Spleen (tissue), 11 donors: ENCODE results near the gene TPK1. TPM values are rescaled to one million over a fixed set of nuclear protein-coding genes. Genes with fewer than 3 reads are reported as not detected.
"Not testable (repeated sequence)": the region's sequence is repeated elsewhere in the genome, so short reads cannot be mapped to it uniquely, and the experiment has no call there.

Experiments
- DNase-seq: peaks from one replicate; pipeline ENCODE4 v3.0.0-alpha.2; 2020
- H3K27ac ChIP-seq, 8 donors: fragments of 200-600 bp; sonication (generic) in 7 of 8; 1 replicate in 4 of 8; 2 replicates in 4 of 8; pipeline versions ENCODE4 v1.5.0 to v1.8.0; 2016 to 2021; ENCODE audit warnings: inconsistent platforms in 4 of 8, mild to moderate bottlenecking in 4 of 8, moderate library complexity in 1 of 8
- H3K27me3 ChIP-seq, 7 donors: fragments of 200-600 bp; sonication (generic) in 6 of 7; replicated peaks in 1 of 7; 1 replicate in 4 of 7; 2 replicates in 3 of 7; pipeline versions ENCODE4 v1.5.0 to v1.8.0; 2016 to 2021; ENCODE audit warnings: inconsistent platforms in 3 of 7, mild to moderate bottlenecking in 1 of 7
- H3K36me3 ChIP-seq, 6 donors: fragments of 200-600 bp; sonication (generic) in 5 of 6; 1 replicate in 4 of 6; 2 replicates in 2 of 6; pipeline versions ENCODE4 v1.5.0 to v1.8.0; 2016 to 2021; ENCODE audit warnings: inconsistent platforms in 2 of 6
- H3K4me1 ChIP-seq, 6 donors: fragments of 200-600 bp; sonication (generic) in 5 of 6; 1 replicate in 3 of 6; 2 replicates in 3 of 6; pipeline versions ENCODE4 v1.5.0 to v1.8.0; 2016 to 2021; ENCODE audit warnings: inconsistent platforms in 3 of 6
- H3K4me3 ChIP-seq, 8 donors: fragments of 200-600 bp; sonication (generic) in 7 of 8; 1 replicate in 4 of 8; 2 replicates in 4 of 8; pipeline versions ENCODE4 v1.5.0 to v1.8.0; 2016 to 2021; ENCODE audit warnings: inconsistent platforms in 4 of 8, mild to moderate bottlenecking in 4 of 8, moderate library complexity in 2 of 8
- H3K9me3 ChIP-seq, 8 donors: fragments of 200-600 bp; sonication (generic) in 7 of 8; 1 replicate in 4 of 8; 2 replicates in 4 of 8; pipeline versions ENCODE4 v1.5.0 to v1.8.0; 2016 to 2021; ENCODE audit warnings: inconsistent platforms in 4 of 8
- CTCF ChIP-seq, 11 experiments: fragments of 200-600 bp in 7 of 11; fragments of 450-650 bp in 4 of 11; sonication (generic) in 4 of 11; IDR thresholded peaks in 8 of 11; conservative IDR thresholded peaks in 3 of 11; 1 replicate in 7 of 11; 2 replicates in 4 of 11; pipeline versions ENCODE4 v1.4.0 to v1.8.0; 2016 to 2021; ENCODE audit warnings: antibody characterized with exemption in 11 of 11, inconsistent platforms in 4 of 11, mild to moderate bottlenecking in 1 of 11
- POLR2A ChIP-seq, 3 donors: fragments of 450-650 bp; IDR thresholded peaks; one replicate each; pipeline ENCODE4 v1.5.1; 2017; ENCODE audit warnings: antibody characterized with exemption in 3 of 3, mild to moderate bottlenecking in 1 of 3
- POLR2AphosphoS5 ChIP-seq, 3 donors: sonication (generic); formaldehyde crosslinking; IDR thresholded peaks; one replicate each; pipeline ENCODE4 v1.5.1; 2017; ENCODE audit warnings: antibody characterized with exemption in 3 of 3
- WGBS, 5 donors: extraction: QIAGEN DNeasy Blood & Tissue Kit in 3 of 5; methylation state at CpG; one replicate each; pipeline versions ENCODE4 v1.1.5 to v1.1.7; 2013 to 2018; 5-methylcytosine and 5-hydroxymethylcytosine counted together
- intact Hi-C: fragments of 100-400 bp; cut with DNase I; formaldehyde crosslinking; loops from one replicate; pipeline ENCODE4 v1.15.0; 2023; ENCODE audit warnings: low total_unique reads
- polyA plus RNA-seq, 3 donors: library from polyadenylated mRNA; stranded (reverse); fragments of 200-250 nt; gene quantifications; one replicate each; pipeline ENCODE4 v1.2.1, GENCODE V29; 2013
- total RNA-seq, 7 donors: library from RNA; depleted of rRNA in 3 of 7; stranded (reverse); fragments of >200 nt in 3 of 7; fragmentation: NEBNext Ultra II Directional in 4 of 7; extraction: Animal tissue kit (Norgen Biotek cat#: 25700) in 4 of 7; gene quantifications; one replicate each; pipeline versions ENCODE4 v1.1.0 to v1.2.1, GENCODE V29; 2016 to 2021
- donor health status: healthy with polysubstance abuse.
- donor health status: DM: no; HTN: no; CAD: no; lungs with moderate emphysema.
- donor health status: DM: no; HTN: no; CAD: no.
- donor health status: Bipolar disorder and iron deficiency.
- donor health status: healthy.
- donor health status: DM: no; HTN: no; CAD: no.
- donor health status: DM: yes; HTN: yes; CAD: no.

TPK1 gene
- total and polyA plus RNA-seq, 10 donors: 8.9 to 30.2 (median 17.8) TPM

- peak in 1 of 3 donors; percentile 6 for TF ChIP-seq POLR2AphosphoS5 (IDR thresholded peaks at IDR 0.05)
- no peak for TF ChIP-seq CTCF (IDR thresholded peaks at IDR 0.05 in 8 of 11, conservative IDR thresholded peaks at IDR 0.05 in 3 of 11)
- TF ChIP-seq POLR2A (IDR thresholded peaks at IDR 0.05): no peak
- Histone ChIP-seq H3K27ac (peak overlapping the region; percentile 15 to 73 (median 56)), H3K27me3 (no peaks in the 10 kb centered on the region), H3K4me1 (peaks cover 10 to 38% (median 21%) of the 10 kb centered on the region in 6 donors), H3K36me3 (no peaks in the 10 kb centered on the region), H3K9me3 (no peaks in the 10 kb centered on the region), H3K4me3 (peak overlapping the region in 1 of 8 donors; percentile 22)
- WGBS, 5 donors: 45 to 47% (median 45%) methylated on average over 5 of the region's 5 CpGs
- DNase-seq: no peak
- intact Hi-C loops: no loop called here
These were observed 23.2 kb downstream of the TPK1 start for GRCh38 chr7:144812379-144813283.

GRCh38 chr7:144805627-144806239 lies 30.1 kb downstream of the TPK1 start:
- Histone ChIP-seq H3K9me3 (peaks cover 0 to 13% (median 0%) of the 10 kb centered on the region in 8 donors), H3K4me1 (peaks cover 0 to 5% (median 1%) of the 10 kb centered on the region in 6 donors), H3K27me3 (no peaks in the 10 kb centered on the region), H3K36me3 (peaks cover 0 to 7% (median 0%) of the 10 kb centered on the region in 6 donors), H3K4me3 (no peak overlapping the region), H3K27ac (no peak overlapping the region)
- intact Hi-C loops: no loop called here
- DNase-seq: no peak
- WGBS, 5 donors: 89 to 96% (median 96%) methylated on average over 5 of the region's 5 CpGs
- TF ChIP-seq POLR2A (IDR thresholded peaks at IDR 0.05): no peak
- no peak for TF ChIP-seq CTCF (IDR thresholded peaks at IDR 0.05 in 8 of 11, conservative IDR thresholded peaks at IDR 0.05 in 3 of 11)

- intact Hi-C loops, H3K27me3 ChIP-seq, H3K4me3 ChIP-seq, DNase-seq: not testable (repeated sequence)
- peaks cover 0 to 29% (median 17%) of the 10 kb centered on the region in 8 donors for H3K9me3 ChIP-seq
- H3K36me3 ChIP-seq: peaks cover 0 to 16% (median 0%) of the 10 kb centered on the region in 6 donors
- H3K27ac ChIP-seq: peak overlapping the region in 1 of 8 donors; percentile 21
- 66 to 85% (median 82%) methylated on average over 4 of the region's 4 CpGs for WGBS, 5 donors
- H3K4me1 ChIP-seq: peaks cover 0 to 20% (median 3%) of the 10 kb centered on the region in 6 donors
These were observed 35.0 kb downstream of the TPK1 start for GRCh38 chr7:144800678-144801436.

- Histone ChIP-seq H3K27ac (no peak overlapping the region), H3K9me3 (peaks cover 0 to 21% (median 16%) of the 10 kb centered on the region in 8 donors), H3K4me1 (peaks cover 0 to 20% (median 3%) of the 10 kb centered on the region in 6 donors), H3K4me3 (no peak overlapping the region), H3K27me3 (no peaks in the 10 kb centered on the region), H3K36me3 (peaks cover 0 to 9% (median 0%) of the 10 kb centered on the region in 6 donors)
- no peak for DNase-seq
- 93 to 100% (median 97%) methylated on average over 5 of the region's 5 CpGs for WGBS, 5 donors
- intact Hi-C loops: no loop called here
- TF ChIP-seq POLR2A (IDR thresholded peaks at IDR 0.05) (no peak), POLR2AphosphoS5 (IDR thresholded peaks at IDR 0.05) (no peak)
These were observed 38.9 kb downstream of the TPK1 start for GRCh38 chr7:144796919-144797318.
